G401.6 (cell line): Measurements from ENCODE around the gene WDR53.
"Not testable (repeated sequence)": the region's sequence is repeated elsewhere in the genome, so short reads cannot be mapped to it uniquely, and the experiment has no call there.

Experiments
- FAIRE-seq: peaks from 2 replicates; lab custom pipeline; 2012; peaks lifted over from hg19 to GRCh38; lab: Jason Lieb, UNC

Gene WDR53

DNA sequence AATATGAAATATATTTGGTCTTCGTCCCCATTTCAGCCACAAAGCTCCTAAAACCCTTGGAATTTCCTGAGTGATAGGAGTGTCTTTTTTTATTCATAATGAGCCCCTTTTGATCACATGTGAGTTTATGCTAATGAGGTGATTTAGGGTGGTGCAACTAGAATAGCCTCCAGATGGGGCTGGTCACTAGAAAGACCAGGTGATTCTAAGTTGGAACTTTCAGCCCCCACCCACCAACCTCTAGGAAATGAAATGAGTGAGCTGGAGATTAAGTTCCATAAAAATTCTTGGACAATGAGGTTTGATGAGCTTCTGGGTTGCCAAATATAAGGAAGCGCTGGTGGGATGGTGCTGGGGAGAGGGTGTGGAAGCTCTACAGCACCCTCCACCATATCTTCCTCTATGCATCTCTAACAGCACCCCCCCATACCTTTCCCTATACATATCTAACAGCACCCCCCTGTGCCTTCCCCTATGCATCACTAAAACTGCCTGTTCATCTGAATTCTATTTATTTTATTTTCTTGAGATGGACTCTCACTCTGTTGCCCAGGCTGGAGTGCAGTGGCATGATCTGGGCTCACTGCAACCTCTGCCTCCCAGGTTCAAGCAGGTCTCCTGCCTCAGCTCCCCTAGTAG lies 51.1 kb downstream of the WDR53 start:
- FAIRE-seq: no peak

DNA sequence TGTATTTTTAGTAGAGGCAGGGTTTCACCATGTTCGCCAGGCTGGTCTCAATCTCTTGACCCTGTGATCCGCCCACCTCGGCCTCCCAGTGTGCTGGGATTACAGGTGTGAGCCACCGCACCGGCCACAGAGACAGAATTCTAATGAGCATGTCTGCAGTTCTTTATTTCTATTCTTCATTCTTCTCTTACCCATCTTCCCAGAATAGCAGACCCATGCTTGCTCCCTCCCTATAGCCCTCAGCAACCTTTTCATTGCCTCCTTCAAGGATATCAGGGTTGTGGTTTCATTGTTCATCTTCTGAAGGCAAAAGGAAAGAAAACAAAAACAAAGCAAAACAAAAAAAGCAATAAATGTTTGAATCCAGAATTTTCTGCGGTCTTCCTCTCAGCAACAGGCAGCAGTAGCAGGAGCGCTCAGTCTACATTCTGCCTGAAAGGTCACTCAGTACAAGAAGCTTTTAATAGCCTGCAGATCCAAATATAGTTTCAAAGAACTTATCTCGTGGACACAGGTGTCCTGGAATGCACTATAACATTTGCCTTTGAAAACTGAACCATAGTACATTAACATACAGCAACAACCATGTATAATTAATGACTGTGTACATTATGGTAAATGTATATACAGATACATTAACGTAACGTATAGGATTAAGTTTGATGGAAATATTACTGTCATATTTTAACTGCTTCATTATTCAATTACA lies 53.3 kb downstream of the WDR53 start, which contains the start of gene SMCO1:
Gene SMCO1, minus strand, starts transcription at position 434 of the 709 bp plus-strand sequence. Its CDS starts 137 bp downstream, at position 297.
- no peak for FAIRE-seq

DNA sequence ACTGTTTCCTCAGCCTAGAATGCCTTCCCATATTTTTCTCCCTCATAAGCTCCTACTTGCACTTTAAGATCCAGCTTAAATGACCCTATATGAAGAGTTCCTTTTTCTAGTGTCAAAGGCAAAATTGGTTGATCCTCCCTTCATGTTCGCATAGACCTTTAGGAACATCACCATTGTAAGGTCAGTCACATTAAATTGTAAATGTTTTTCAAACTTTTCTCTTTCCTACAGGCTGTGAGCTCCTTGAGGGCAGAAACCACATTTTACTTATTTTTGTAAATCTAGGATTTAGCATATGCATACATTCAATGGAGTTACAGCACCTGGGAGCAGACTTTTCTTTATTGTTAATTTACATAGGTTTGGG lies 54.0 kb downstream of the WDR53 start:
- no peak for FAIRE-seq

DNA sequence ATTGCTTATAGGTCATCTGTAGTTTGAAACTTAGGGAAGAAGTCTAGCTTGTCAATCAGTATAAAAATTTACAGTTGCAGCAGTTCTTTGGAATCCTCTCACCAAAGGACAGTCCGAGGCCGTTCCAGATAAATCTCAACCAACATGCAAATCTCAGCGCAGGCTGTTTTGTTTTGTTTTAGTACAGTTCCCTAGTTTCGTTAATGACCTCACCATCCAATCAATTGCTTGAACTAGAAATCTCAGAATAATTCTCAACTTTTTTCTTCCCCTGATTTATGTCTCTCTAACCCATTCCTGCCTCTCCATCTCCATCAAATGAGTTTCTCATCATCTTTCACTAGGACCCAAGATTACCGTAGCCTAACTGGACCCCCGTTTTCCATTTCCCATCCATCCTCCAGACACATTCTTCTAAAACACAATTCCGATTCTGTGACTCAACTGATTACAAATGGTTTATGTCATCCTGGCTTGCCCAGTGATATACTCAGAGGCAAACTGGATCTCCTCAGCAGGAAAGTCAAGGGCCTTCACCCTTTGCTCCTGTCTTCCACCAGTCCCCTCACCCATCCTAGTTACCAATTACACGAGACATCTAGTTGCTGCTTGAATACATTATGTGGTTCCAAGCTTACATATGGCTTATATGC lies 54.5 kb downstream of the WDR53 start:
- no peak for FAIRE-seq

DNA sequence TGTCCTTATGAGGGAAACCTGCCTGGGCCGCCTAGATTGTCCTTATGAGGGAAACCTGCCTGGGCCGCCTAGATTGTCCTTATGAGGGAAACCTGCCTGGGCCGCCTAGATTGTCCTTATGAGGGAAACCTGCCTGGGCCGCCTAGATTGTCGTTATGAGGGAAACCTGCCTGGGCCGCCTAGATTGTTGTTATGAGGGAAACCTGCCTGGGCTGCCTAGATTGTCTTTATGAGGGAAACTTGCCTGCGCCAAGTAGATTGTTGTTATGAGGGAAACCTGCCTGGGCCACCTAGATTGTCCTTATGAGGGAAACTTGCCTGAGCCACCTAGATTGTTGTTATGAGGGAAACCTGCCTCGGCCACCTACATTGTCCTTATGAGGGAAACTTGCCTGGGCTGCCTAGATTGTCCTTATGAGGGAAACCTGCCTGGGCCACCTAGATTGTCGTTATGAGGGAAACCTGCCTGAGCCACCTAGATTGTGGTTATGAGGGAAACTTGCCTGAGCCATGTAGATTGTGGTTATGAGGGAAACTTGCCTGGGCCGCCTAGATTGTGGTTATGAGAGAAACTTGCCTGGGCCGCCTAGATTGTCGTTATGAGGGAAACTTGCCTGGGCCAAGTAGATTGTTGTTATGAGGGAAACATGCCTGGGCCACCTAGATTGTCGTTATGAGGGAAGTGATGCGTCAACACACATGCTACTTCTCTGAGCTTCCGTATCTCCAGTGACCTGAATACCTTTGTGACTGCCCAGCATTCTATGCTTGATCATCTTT lies 56.5 kb downstream of the WDR53 start:
- not testable (repeated sequence) for FAIRE-seq

DNA sequence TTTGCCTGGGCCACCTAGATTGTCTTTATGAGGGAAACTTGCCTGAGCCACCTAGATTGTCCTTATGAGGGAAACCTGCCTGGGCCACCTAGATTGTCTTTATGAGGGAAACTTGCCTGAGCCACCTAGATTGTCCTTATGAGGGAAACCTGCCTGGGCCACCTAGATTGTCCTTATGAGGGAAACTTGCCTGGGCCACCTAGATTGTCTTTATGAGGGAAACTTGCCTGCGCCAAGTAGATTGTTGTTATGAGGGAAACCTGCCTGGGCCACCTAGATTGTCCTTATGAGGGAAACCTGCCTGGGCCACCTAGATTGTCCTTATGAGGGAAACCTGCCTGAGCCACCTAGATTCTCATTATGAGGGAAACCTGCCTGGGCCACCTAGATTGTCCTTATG lies 57.2 kb downstream of the WDR53 start:
- FAIRE-seq: not testable (repeated sequence)

DNA sequence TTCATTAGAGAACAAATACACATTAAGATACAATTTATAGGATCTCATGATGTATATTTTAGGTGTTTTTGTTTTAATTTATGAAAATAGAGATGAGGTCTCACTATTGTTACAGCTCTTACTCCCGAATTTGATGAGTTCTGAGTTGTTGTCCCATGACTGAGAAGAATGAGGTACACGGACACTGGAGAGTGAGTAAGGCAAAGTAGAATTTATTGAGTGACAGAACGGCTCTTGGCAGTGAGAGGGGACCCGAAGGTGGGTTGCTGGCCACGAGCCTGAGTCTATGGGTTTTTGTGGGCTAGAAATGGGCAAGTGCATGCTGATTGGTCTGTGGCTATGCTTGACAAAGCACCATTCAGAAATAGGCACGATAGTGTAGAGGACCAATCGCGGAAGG lies 61.7 kb downstream of the WDR53 start:
- FAIRE-seq: no peak

DNA sequence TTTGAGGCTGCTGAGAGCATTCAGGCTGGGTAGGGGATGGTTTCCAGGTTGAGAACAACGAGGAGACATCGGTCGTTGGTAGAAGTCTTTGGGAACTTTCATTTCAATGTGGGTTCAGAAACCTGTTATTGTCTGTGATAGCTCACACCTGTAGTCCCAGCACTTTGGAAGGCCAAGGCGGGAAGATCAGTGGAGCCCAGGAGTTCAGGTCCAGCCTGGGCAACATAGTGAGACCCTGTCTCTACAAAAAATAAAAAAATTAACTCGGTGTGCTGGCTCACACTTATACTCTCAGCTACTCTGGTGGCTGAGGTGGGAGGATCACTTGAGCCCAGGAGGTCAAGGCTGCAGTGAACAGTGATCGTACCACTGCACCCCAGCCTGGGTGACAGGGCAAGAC lies 63.8 kb downstream of the WDR53 start:
- no peak for FAIRE-seq
